ENCODE results near the gene MYRF. TPM values are rescaled to one million over a fixed set of nuclear protein-coding genes. Genes with fewer than 3 reads are reported as not detected.

Gene MYRF
- total RNA-seq, 1 experiment from 2014 or later, result 5.0 TPM

Other genes with a start within 250 kb of the MYRF start
- 0.64 and 2.4 TPM in 2 replicates for gene LRRC10B, start 243.9 kb upstream of the MYRF start, total RNA-seq (2014; rRNA removed; shearing (Covaris generic))
- gene SYT7, start 171.6 kb upstream of the MYRF start, total RNA-seq (2014; rRNA removed; shearing (Covaris generic)), result 0.10 and 0.22 TPM in 2 replicates
- 1.4 and 3.3 TPM in 2 replicates for gene DAGLA, start 72.2 kb upstream of the MYRF start, total RNA-seq (2014; rRNA removed; shearing (Covaris generic))
- 87.6 and 166 TPM in 2 replicates for gene TMEM258, start 40.0 kb downstream of the MYRF start, total RNA-seq (2014; rRNA removed; shearing (Covaris generic))
- gene FEN1, start 40.3 kb downstream of the MYRF start, total RNA-seq (2014; rRNA removed; shearing (Covaris generic)), result 106 and 150 TPM in 2 replicates
- 57.7 and 69.5 TPM in 2 replicates for gene FADS1, start 64.4 kb downstream of the MYRF start, total RNA-seq (2014; rRNA removed; shearing (Covaris generic))
- 224 and 254 TPM in 2 replicates for gene FADS2, start 75.7 kb downstream of the MYRF start, total RNA-seq (2014; rRNA removed; shearing (Covaris generic))
- gene FADS3, start 138.9 kb downstream of the MYRF start, total RNA-seq (2014; rRNA removed; shearing (Covaris generic)), result 82.9 and 102 TPM in 2 replicates
- gene RAB3IL1, start 164.9 kb downstream of the MYRF start, total RNA-seq (2014; rRNA removed; shearing (Covaris generic)), result 0.12 and 1.4 TPM in 2 replicates
- gene BEST1, start 197.7 kb downstream of the MYRF start, total RNA-seq (2014; rRNA removed; shearing (Covaris generic)), result 0.05 and 0.96 TPM in 2 replicates
- gene FTH1, start 215.0 kb downstream of the MYRF start, total RNA-seq (2014; rRNA removed; shearing (Covaris generic)), result 645 and 948 TPM in 2 replicates